Gastroesophageal sphincter (tissue), 4 donors: ENCODE results near the gene FKBP10. TPM values are rescaled to one million over a fixed set of nuclear protein-coding genes. Genes with fewer than 3 reads are reported as not detected.

Experiments used
- ATAC-seq: fragments of 150-250 bp; one replicate; pipeline ENCODE4 v1.9.1; 2016; ENCODE audit warnings: mild to moderate bottlenecking, moderate library complexity
- H3K27ac ChIP-seq, 4 donors: fragments of 200-600 bp; sonication (generic) in 3 of 4; 1 replicate in 3 of 4; 2 replicates in 1 of 4; pipeline ENCODE4 v1.5.1; 2016 to 2019
- H3K27me3 ChIP-seq: fragments of 200-600 bp; sonication (generic); one replicate; pipeline ENCODE4 v1.5.1; 2019
- H3K36me3 ChIP-seq, 2 donors: fragments of 200-600 bp; sonication (generic); one replicate each; pipeline ENCODE4 v1.5.1; 2019; ENCODE audit warnings: control low read depth in 1 of 2
- H3K4me1 ChIP-seq, 3 donors: fragments of 200-600 bp; sonication (generic); 1 replicate in 2 of 3; 2 replicates in 1 of 3; pipeline ENCODE4 v1.5.1; 2016 to 2019; ENCODE audit warnings: control low read depth in 2 of 3
- H3K4me3 ChIP-seq, 2 donors: fragments of 200-600 bp; sonication (generic); one replicate each; pipeline ENCODE4 v1.5.1; 2019; ENCODE audit warnings: mild to moderate bottlenecking in 1 of 2, moderate library complexity in 1 of 2
- H3K9me3 ChIP-seq, 3 donors: fragments of 200-600 bp; sonication (generic); one replicate each; pipeline ENCODE4 v1.5.1; 2017 to 2019; ENCODE audit warnings: control low read depth in 2 of 3
- EP300 ChIP-seq: sonication (generic); formaldehyde crosslinking; IDR thresholded peaks from one replicate; pipeline ENCODE4 v1.6.1; 2017; ENCODE audit warnings: antibody characterized with exemption, mild to moderate bottlenecking
- POLR2A ChIP-seq, 2 donors: fragments of 450-650 bp; IDR thresholded peaks; one replicate each; pipeline ENCODE4 v1.6.1; 2017; ENCODE audit warnings: antibody characterized with exemption in 2 of 2, mild to moderate bottlenecking in 2 of 2, moderate library complexity in 1 of 2
- POLR2AphosphoS5 ChIP-seq: sonication (generic); formaldehyde crosslinking; IDR thresholded peaks from one replicate; pipeline ENCODE4 v1.6.1; 2017; ENCODE audit warnings: antibody characterized with exemption
- WGBS, 2 donors: methylation state at CpG; one replicate each; pipeline ENCODE4 v1.1.5; 2018; ENCODE audit warnings: low coverage in 1 of 2; 5-methylcytosine and 5-hydroxymethylcytosine counted together
- total RNA-seq, 4 donors: library from RNA; depleted of rRNA; stranded (reverse); fragments of >200 nt; gene quantifications; one replicate each; pipeline ENCODE4 v1.1.0, GENCODE V29; 2016
- TF ChIP-seq, protein P1 (sequence below), 4 experiments: fragments of 200-600 bp in 2 of 4; fragments of 450-650 bp in 2 of 4; sonication (generic) in 1 of 4; IDR thresholded peaks; one replicate each; pipeline ENCODE4 v1.5.1; 2017 to 2019; ENCODE audit warnings: antibody characterized with exemption in 4 of 4, mild to moderate bottlenecking in 2 of 4, moderate library complexity in 2 of 4

The FKBP10 gene
- total RNA-seq, 4 donors from 2014 or later: 33.7 to 43.2 (median 38.2) TPM

DNA sequence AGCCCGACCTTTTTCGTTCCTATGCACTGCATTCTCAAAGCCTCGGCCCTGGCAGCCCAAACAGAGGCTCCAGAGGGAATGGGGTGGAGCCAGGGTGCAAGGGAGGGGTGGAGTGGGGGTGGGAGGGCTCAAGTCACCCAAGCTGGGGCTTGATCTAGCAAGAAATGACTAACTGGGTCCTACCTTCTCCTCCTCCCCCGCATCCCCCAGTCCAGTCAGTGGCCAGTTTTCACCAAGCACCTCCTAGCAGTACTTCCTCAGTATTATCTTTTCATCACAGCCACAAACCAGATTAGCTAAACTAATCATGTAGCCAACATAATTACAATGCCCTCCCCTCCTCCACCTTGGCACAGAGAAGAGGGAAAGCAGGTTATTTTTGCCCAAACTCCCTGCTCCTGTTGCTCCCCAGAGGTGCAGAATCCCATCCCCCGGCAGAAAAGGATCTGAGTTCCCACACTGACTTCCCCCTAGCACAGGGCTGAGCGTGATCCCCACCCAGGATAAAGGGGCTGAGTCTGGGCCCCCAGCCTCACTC is 28.5 kb upstream of the FKBP10 start:
- Histone ChIP-seq H3K4me1 (peaks cover 0 to 53% (median 30%) of the 10 kb centered on the region in 3 donors), H3K4me3 (peak overlapping the region in 1 of 2 donors; percentile 71), H3K36me3 (no peaks in the 10 kb centered on the region), H3K9me3 (no peaks in the 10 kb centered on the region), H3K27me3 (peaks cover 57% of the 10 kb centered on the region), H3K27ac (peak overlapping the region in 3 of 4 donors; percentile 43 to 82 (median 78))
- TF ChIP-seq, protein P1, sequence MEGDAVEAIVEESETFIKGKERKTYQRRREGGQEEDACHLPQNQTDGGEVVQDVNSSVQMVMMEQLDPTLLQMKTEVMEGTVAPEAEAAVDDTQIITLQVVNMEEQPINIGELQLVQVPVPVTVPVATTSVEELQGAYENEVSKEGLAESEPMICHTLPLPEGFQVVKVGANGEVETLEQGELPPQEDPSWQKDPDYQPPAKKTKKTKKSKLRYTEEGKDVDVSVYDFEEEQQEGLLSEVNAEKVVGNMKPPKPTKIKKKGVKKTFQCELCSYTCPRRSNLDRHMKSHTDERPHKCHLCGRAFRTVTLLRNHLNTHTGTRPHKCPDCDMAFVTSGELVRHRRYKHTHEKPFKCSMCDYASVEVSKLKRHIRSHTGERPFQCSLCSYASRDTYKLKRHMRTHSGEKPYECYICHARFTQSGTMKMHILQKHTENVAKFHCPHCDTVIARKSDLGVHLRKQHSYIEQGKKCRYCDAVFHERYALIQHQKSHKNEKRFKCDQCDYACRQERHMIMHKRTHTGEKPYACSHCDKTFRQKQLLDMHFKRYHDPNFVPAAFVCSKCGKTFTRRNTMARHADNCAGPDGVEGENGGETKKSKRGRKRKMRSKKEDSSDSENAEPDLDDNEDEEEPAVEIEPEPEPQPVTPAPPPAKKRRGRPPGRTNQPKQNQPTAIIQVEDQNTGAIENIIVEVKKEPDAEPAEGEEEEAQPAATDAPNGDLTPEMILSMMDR (IDR thresholded peaks at IDR 0.05): no peak
- TF ChIP-seq EP300 (no peak), POLR2A (IDR thresholded peaks at IDR 0.05) (no peak), POLR2AphosphoS5 (no peak)
- WGBS, 2 donors: 22 to 89% methylated on average over 2 to 3 of the region's 6 CpGs
- ATAC-seq: no peak

DNA sequence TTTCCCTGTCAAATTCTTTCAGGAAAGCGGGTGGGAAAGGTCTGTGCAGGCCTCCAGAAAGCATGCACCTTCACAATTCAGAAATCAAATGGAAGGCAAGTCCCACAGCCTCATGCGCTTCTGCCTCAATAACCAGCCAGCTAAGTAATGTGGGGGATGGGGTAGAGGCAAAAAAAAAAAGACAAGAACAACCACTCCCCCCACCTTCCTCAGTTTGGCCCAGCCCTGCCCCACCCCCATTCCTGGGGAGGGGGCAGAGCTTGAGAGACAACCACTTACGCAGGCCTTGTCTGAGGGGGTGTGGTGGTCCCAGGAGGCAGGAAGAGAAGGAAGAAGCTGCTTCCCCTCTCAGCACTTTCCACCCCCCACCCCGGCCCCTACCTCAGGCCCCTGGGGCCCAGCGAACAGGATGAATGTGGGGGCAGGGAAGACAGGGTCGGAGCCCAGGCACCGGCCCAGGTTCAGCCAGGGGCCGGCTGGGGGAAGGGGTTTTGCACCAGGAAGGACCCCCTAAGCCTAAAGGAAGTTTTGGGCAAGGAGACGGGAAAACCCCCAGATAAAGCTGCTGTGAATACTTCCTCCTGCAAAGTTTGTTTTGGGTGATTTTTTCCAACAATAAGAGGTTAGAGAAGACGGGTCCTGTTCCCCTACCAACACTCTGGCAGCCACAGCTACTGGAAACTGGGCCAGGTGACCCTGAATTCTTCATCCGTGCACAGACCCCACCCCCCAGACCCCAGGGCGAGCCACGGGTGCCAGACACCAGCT is 27.5 kb upstream of the FKBP10 start:
- 12 to 50% methylated on average over 2 to 3 of the region's 13 CpGs for WGBS, 2 donors
- no peaks in the 10 kb centered on the region for H3K36me3 ChIP-seq
- H3K27ac ChIP-seq: peak overlapping the region in 3 of 4 donors; percentile 78 to 82 (median 79)
- no peaks in the 10 kb centered on the region for H3K9me3 ChIP-seq
- H3K4me3 ChIP-seq: peak overlapping the region; percentile 25 to 71
- TF ChIP-seq, protein P1 (IDR thresholded peaks at IDR 0.05): no peak
- no peak for TF ChIP-seq POLR2AphosphoS5
- no peak for TF ChIP-seq POLR2A (IDR thresholded peaks at IDR 0.05)
- TF ChIP-seq EP300: no peak
- peaks cover 0 to 53% (median 30%) of the 10 kb centered on the region in 3 donors for H3K4me1 ChIP-seq
- no peak for ATAC-seq
- H3K27me3 ChIP-seq: peaks cover 57% of the 10 kb centered on the region

- Histone ChIP-seq H3K9me3 (no peaks in the 10 kb centered on the region), H3K27ac (peak overlapping the region in 3 of 4 donors; percentile 78 to 82 (median 79)), H3K36me3 (no peaks in the 10 kb centered on the region), H3K27me3 (peaks cover 57% of the 10 kb centered on the region), H3K4me1 (peaks cover 0 to 53% (median 30%) of the 10 kb centered on the region in 3 donors), H3K4me3 (peak overlapping the region; percentile 25 to 71)
- 0% methylated on average over 2 to 5 of the region's 22 CpGs for WGBS, 2 donors
- TF ChIP-seq EP300 (no peak), POLR2A (IDR thresholded peaks at IDR 0.05) (no peak), POLR2AphosphoS5 (no peak)
- TF ChIP-seq, protein P1 (IDR thresholded peaks at IDR 0.05): no peak
- no peak for ATAC-seq
Measured at GRCh38 chr17:41785859-41786226, 27.0 kb upstream of the FKBP10 start.

DNA sequence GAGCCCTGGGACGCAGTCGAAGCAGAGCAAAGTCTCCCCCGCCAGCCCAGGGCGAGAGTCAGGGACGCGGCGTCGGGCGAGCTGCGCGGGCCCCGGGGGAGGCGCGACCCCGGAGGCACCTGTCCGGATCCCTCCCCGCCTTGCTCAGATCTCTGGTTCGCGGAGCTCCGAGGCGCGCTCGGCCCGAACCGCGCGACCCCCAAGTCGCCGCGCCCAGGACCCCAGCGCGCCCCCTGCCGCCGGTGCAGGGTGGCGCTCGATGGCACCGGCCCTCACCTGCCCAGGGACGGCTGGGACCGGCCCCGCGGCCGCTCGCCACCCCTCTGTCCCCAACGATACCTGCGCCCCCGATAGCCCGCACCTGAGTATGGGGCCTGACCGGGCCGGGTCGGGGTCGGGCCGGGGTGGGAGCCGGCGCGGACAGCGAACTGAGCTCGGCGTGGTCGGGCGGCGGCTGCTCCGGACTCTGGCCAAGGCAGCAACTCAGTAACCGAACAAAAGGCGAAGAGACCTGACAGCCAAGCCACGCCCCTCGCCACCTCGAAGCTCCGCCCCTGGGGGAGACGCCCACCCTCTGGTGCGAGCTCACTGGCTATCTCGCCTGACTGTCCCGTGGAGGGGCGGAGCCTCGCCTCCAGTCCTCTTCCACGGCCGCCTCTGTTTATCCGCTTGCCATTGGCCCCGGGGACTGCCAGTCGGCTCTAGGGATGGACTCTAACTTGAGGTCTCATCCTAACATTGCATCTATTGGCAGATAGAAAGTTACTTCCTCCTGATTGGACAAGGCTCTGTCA is 26.4 kb upstream of the FKBP10 start, which contains the start of gene JUP:
JUP (minus strand) TSS at position 485 of the 794 bp plus-strand sequence. CDS start 14,857 bp downstream, outside the sequence.
- peaks cover 53% of the 10 kb centered on the region for H3K27me3 ChIP-seq

More for the DNA sequence above, 26.4 kb upstream of the FKBP10 start, which contains the start of gene JUP:
- Histone ChIP-seq H3K4me1 (peaks cover 0 to 50% (median 30%) of the 10 kb centered on the region in 3 donors), H3K9me3 (no peaks in the 10 kb centered on the region), H3K4me3 (peak within 1 kb of the TSS; percentile 25 to 71), H3K36me3 (no peaks in the 10 kb centered on the region), H3K27ac (peak within 1 kb of the TSS in 3 of 4 donors; percentile 78 to 82 (median 79))
- TF ChIP-seq EP300: no peak
- TF ChIP-seq, protein P1 (IDR thresholded peaks at IDR 0.05): peak in 3 of 4 experiments; percentile 32 to 56 (median 46)
- peak; percentile 90 to 93 for TF ChIP-seq POLR2A (IDR thresholded peaks at IDR 0.05)
- peak; percentile 73 for TF ChIP-seq POLR2AphosphoS5
- ATAC-seq: peak; percentile 98
- WGBS, 2 donors: no CpG with 5 or more reads among the region's 79 CpGs
